ENCODE data around the gene LRRC3.

DNA sequence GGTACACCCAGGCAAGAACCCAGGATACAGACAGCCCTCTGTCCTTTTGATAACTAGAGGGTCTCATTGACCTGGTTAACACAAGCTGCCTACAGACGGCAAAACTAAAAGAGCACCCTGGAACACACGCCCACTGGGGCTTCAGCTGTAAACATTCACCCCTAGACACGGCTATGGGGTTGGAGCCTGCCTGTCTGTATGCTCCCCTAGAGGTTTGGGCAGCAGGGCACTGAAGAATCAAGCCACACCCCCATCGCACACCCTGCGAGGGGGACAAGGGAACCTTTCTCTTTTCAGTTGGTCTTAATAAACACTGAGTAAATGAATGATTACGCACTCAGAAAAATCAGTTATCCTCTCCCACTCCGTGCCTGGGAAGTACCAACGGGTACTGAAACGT is 35.5 kb downstream of the LRRC3 start:
- TF ChIP-seq EZH2 (IDR thresholded peaks at IDR 0.05; ENCODE audit: borderline replicate concordance, low read depth, low read length, severe bottlenecking) (no peak), POLR2A (IDR thresholded peaks at IDR 0.05; ENCODE audit: low read depth, low read length) (no peak), POLR2AphosphoS5 (IDR thresholded peaks at IDR 0.05; ENCODE audit: insufficient read depth, low read depth, low read length) (no peak), MYC (IDR thresholded peaks at IDR 0.05; ENCODE audit: low read depth, low read length) (no peak), GATA2 (IDR thresholded peaks at IDR 0.05; ENCODE audit: insufficient read depth, insufficient read length, low read depth, low read length) (no peak), JUN (IDR thresholded peaks at IDR 0.05; ENCODE audit: borderline replicate concordance, insufficient read depth, insufficient read length, low read depth) (no peak), FOS (IDR thresholded peaks at IDR 0.05; ENCODE audit: borderline replicate concordance, insufficient read depth, low read length) (no peak)
- TF ChIP-seq, protein P1, sequence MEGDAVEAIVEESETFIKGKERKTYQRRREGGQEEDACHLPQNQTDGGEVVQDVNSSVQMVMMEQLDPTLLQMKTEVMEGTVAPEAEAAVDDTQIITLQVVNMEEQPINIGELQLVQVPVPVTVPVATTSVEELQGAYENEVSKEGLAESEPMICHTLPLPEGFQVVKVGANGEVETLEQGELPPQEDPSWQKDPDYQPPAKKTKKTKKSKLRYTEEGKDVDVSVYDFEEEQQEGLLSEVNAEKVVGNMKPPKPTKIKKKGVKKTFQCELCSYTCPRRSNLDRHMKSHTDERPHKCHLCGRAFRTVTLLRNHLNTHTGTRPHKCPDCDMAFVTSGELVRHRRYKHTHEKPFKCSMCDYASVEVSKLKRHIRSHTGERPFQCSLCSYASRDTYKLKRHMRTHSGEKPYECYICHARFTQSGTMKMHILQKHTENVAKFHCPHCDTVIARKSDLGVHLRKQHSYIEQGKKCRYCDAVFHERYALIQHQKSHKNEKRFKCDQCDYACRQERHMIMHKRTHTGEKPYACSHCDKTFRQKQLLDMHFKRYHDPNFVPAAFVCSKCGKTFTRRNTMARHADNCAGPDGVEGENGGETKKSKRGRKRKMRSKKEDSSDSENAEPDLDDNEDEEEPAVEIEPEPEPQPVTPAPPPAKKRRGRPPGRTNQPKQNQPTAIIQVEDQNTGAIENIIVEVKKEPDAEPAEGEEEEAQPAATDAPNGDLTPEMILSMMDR (IDR thresholded peaks at IDR 0.05; ENCODE audit: extremely low read depth in 1 of 2, insufficient read depth in 1 of 2, low read depth in 1 of 2, low read length in 2 of 2) = no peak
- TF ChIP-seq, protein P2, sequence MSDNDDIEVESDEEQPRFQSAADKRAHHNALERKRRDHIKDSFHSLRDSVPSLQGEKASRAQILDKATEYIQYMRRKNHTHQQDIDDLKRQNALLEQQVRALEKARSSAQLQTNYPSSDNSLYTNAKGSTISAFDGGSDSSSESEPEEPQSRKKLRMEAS (IDR thresholded peaks at IDR 0.05; ENCODE audit: insufficient read depth, insufficient read length) = no peak

Data from endothelial cell of umbilical vein (primary cell).